Thoracic aorta (tissue), 2 donors: ENCODE measurements around the gene GTSE1. TPM values are rescaled to one million over a fixed set of nuclear protein-coding genes. Genes with fewer than 3 reads are reported as not detected.

Experiments used
- ATAC-seq: fragments of 150-250 bp; one replicate; pipeline ENCODE4 v1.8.0; 2017; ENCODE audit warnings: low read depth; ENCODE audit not compliant: insufficient number of reproducible peaks, low FRiP score
- DNase-seq: peaks from one replicate; pipeline ENCODE4 v3.0.0-alpha.2; 2020; ENCODE audit warnings: low spot score
- H3K27ac ChIP-seq, 2 donors: fragments of 200-600 bp; sonication (generic); 1 replicate in 1 of 2; 2 replicates in 1 of 2; pipeline ENCODE4 v1.5.1; 2016; ENCODE audit warnings: mild to moderate bottlenecking in 2 of 2, moderate library complexity in 2 of 2
- H3K27me3 ChIP-seq: fragments of 200-600 bp; sonication (generic); replicated peaks from 2 replicates; pipeline ENCODE4 v1.6.0; 2016; ENCODE audit warnings: mild to moderate bottlenecking; ENCODE audit not compliant: insufficient read depth
- H3K36me3 ChIP-seq: fragments of 200-600 bp; sonication (generic); one replicate; pipeline ENCODE4 v1.5.1; 2016
- H3K4me1 ChIP-seq, 2 donors: fragments of 200-600 bp; sonication (generic); 1 replicate in 1 of 2; 2 replicates in 1 of 2; pipeline versions ENCODE4 v1.5.1 to v1.6.0; 2016; ENCODE audit warnings: low read depth in 2 of 2, mild to moderate bottlenecking in 1 of 2; ENCODE audit not compliant: control insufficient read depth in 1 of 2
- H3K4me3 ChIP-seq: fragments of 200-600 bp; sonication (generic); 2 replicates; pipeline ENCODE4 v1.5.1; 2016; ENCODE audit warnings: mild to moderate bottlenecking
- H3K9me3 ChIP-seq: fragments of 200-600 bp; sonication (generic); 2 replicates; pipeline ENCODE4 v1.5.1; 2016
- CTCF ChIP-seq: fragments of 200-600 bp; sonication (generic); IDR thresholded peaks from one replicate; pipeline ENCODE4 v1.5.1; 2019; ENCODE audit warnings: antibody characterized with exemption
- total RNA-seq, 2 donors: library from RNA; depleted of rRNA; stranded (reverse); fragments of >200 nt; gene quantifications; one replicate each; pipeline versions ENCODE4 v1.1.0 to v1.2.3, GENCODE V29; 2016

The GTSE1 gene
- total RNA-seq, 2 donors from 2014 or later: 0.41 to 0.92 TPM

GRCh38 chr22:46348099-46348695, 51.5 kb downstream of the GTSE1 start:
- Histone ChIP-seq H3K4me3 (no peak overlapping the region), H3K27me3 (no peaks in the 10 kb centered on the region), H3K36me3 (peaks cover 76% of the 10 kb centered on the region), H3K27ac (no peak overlapping the region), H3K4me1 (no peaks in the 10 kb centered on the region), H3K9me3 (no peaks in the 10 kb centered on the region)
- no peak for TF ChIP-seq CTCF
- ATAC-seq (no peak), DNase-seq (no peak)

GRCh38 chr22:46349238-46349637, 52.6 kb downstream of the GTSE1 start:
- Histone ChIP-seq H3K27me3 (no peaks in the 10 kb centered on the region), H3K4me3 (no peak overlapping the region), H3K4me1 (no peaks in the 10 kb centered on the region), H3K36me3 (peaks cover 77% of the 10 kb centered on the region), H3K9me3 (no peaks in the 10 kb centered on the region), H3K27ac (no peak overlapping the region)
- no peak for DNase-seq
- no peak for ATAC-seq
- TF ChIP-seq CTCF: no peak

GRCh38 chr22:46349681-46350080, 53.0 kb downstream of the GTSE1 start:
- Histone ChIP-seq H3K27ac (no peak overlapping the region), H3K36me3 (peaks cover 76% of the 10 kb centered on the region), H3K4me3 (no peak overlapping the region), H3K27me3 (no peaks in the 10 kb centered on the region), H3K4me1 (no peaks in the 10 kb centered on the region), H3K9me3 (no peaks in the 10 kb centered on the region)
- TF ChIP-seq CTCF: no peak
- ATAC-seq (no peak), DNase-seq (no peak)

GRCh38 chr22:46350121-46350520, 53.5 kb downstream of the GTSE1 start:
- H3K36me3 ChIP-seq: peaks cover 76% of the 10 kb centered on the region
- TF ChIP-seq CTCF: no peak
- no peak overlapping the region for H3K27ac ChIP-seq
- no peaks in the 10 kb centered on the region for H3K27me3 ChIP-seq
- no peaks in the 10 kb centered on the region for H3K4me1 ChIP-seq
- no peak for DNase-seq
- ATAC-seq: no peak
- no peaks in the 10 kb centered on the region for H3K9me3 ChIP-seq
- H3K4me3 ChIP-seq: no peak overlapping the region

GRCh38 chr22:46350646-46351045, 54.0 kb downstream of the GTSE1 start:
- ATAC-seq (no peak), DNase-seq (no peak)
- H3K4me1 ChIP-seq: no peaks in the 10 kb centered on the region
- no peak for TF ChIP-seq CTCF
- H3K36me3 ChIP-seq: peaks cover 78% of the 10 kb centered on the region
- no peaks in the 10 kb centered on the region for H3K9me3 ChIP-seq
- H3K4me3 ChIP-seq: no peak overlapping the region
- no peak overlapping the region for H3K27ac ChIP-seq
- H3K27me3 ChIP-seq: no peaks in the 10 kb centered on the region
